ENCODE results near the gene TOX2. TPM values are rescaled to one million over a fixed set of nuclear protein-coding genes. Genes with fewer than 3 reads are reported as not detected.

The TOX2 gene
- total and polyA plus RNA-seq, 2 of the 4 experiments (the other 2 are of a cell fraction), result 1.3 to 17.5 TPM

DNA sequence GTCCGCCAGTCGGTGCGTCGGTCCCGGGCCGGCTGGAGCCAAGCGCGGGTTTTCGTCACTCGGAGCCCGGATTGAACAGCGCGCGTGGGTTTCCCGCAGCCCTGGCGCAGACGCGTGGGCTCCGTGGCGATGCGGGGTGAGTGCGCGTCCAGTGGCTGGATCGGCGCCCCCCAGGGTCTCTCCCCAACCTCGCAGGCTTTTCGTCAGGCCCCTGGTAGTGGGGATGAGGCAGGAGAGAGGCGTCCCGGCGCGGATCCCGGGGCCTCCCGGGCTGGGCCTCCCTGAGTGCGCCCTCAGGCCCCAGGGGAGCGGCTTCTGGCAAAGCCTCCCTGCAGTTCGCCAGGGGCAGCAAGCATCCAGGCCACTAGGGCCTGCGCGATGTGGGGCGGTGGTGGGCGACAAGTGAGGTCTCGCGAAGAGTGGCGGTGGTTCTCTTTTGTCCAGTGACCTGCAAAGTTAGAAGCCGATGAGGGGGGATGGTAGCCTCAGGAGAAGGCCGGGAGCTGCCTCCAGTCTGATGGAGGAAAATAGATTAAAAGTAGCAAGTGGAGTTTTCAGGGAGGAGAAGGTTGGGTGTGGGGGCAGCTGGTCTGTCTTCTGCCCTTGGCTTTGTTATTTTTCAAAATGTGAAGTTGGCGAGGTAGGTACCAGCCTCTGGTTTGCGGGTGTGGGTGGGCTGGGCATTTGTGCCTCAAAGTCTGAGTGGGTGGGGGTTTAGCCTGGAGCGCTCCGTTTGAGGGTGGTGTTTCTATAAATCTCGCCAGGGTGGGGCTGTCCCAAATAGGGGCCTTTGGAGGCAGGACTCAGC lies 1.6 kb downstream of the TOX2 start:
- Histone ChIP-seq H2BK5ac (ENCODE audit: low read depth, low read length, poor library complexity, severe bottlenecking) (peak overlapping the region; percentile 61), H3K9me3 (ENCODE audit: control insufficient read depth, insufficient read depth, low read length) (peaks cover 8% of the 10 kb centered on the region), H3K18ac (ENCODE audit: low read depth, low read length) (peak overlapping the region; percentile 49), H3K4me3 (ENCODE audit: insufficient read depth, low read depth, low read length) (peak overlapping the region; percentile 56), H3K4ac (ENCODE audit: low read depth, low read length) (peak overlapping the region; percentile 90), H2BK15ac (ENCODE audit: low read depth, low read length) (peak overlapping the region; percentile 12; the same call in 2 of the 3 replicates), H2AK9ac (replicated peaks; ENCODE audit: low read depth, low read length, poor library complexity) (peak overlapping the region; percentile 63), H3K4me1 (ENCODE audit: control insufficient read depth, insufficient read depth, low read length) (peaks cover 7% of the 10 kb centered on the region), H3K9ac (ENCODE audit: low read depth, low read length) (peak overlapping the region; percentile 64), H3K23ac (ENCODE audit: low read depth, low read length) (peak overlapping the region; percentile 97), H4K91ac (ENCODE audit: insufficient read depth, low read depth, low read length) (peak overlapping the region; percentile 84), H2BK20ac (ENCODE audit: low read depth, low read length) (peak overlapping the region; percentile 34; the same call in 1 of the 2 replicates), H2AFZ (replicated peaks; ENCODE audit: low read length, poor library complexity) (peak overlapping the region; percentile 86), H3K36me3 (ENCODE audit: control insufficient read depth, insufficient read depth, low read length) (no peaks in the 10 kb centered on the region), H3K4me2 (ENCODE audit: low read depth, low read length) (peak overlapping the region; percentile 89), H4K20me1 (ENCODE audit: insufficient read depth, low read length) (peaks cover 40% of the 10 kb centered on the region), H3K27ac (ENCODE audit: insufficient read depth, low read length) (peak overlapping the region; percentile 89), H3K56ac (ENCODE audit: extremely low read depth, insufficient read depth, low read length) (peak overlapping the region; percentile 71), H3K79me1 (ENCODE audit: low read depth in 1 of 2, low read length in 2 of 2) (peaks cover 31 to 59% of the 10 kb centered on the region in 2 experiments), H2BK120ac (ENCODE audit: low read depth, low read length) (peak overlapping the region; percentile 82), H3K14ac (replicated peaks; ENCODE audit: low read depth, low read length) (peak overlapping the region; percentile 90), H4K5ac (ENCODE audit: low read depth, low read length) (peak overlapping the region; percentile 59), H2AK5ac (ENCODE audit: low read depth, low read length) (peak overlapping the region; percentile 96), H3K9me1 (ENCODE audit: insufficient read depth, low read length) (peaks cover 22% of the 10 kb centered on the region), H4K8ac (ENCODE audit: low read depth in 2 of 2, low read length in 2 of 2) (peak overlapping the region; percentile 52 to 80), H3K27me3 (ENCODE audit: control insufficient read depth, insufficient read depth, low read length) (no peaks in the 10 kb centered on the region)
- ChIA-PET POLR2A (ENCODE audit: unreplicated experiment) (no interaction called here), CTCF (interaction anchor here (1.3 kb wide), 1 partner anchor 25 kb away, joined by 4 read pairs; no protein-coding TSS in a partner anchor)
- intact Hi-C loops (cut with micrococcal nuclease) (loop anchor here (2.0 to 5.0 kb wide), 2 partner anchors 23 to 164 kb away; no protein-coding TSS in a partner anchor), dilution Hi-C loops (cut with HindIII; ENCODE audit: low sequenced_read_pairs, unreplicated experiment) (no loop called here), in situ Hi-C loops (cut with MboI; ENCODE audit: low sequenced_read_pairs) (loop anchor here (10.0 kb wide), 1 partner anchor 161 kb away; no protein-coding TSS in a partner anchor)
- TF ChIP-seq MAZ (IDR thresholded peaks at IDR 0.05; ENCODE audit: borderline replicate concordance, low read depth, low read length) (peak; percentile 34; the same call in 1 of the 2 replicates), POLR2A (IDR thresholded peaks at IDR 0.05; ENCODE audit: low read depth, low read length) (no peak)
- ATAC-seq (ENCODE audit: low read depth) (peak; percentile 33), DNase-seq (no peak)
- 5% methylated on average over 17 of the region's 50 CpGs; no CpG with 5 or more reads in 1 of the 2 experiments for WGBS, 2 experiments (ENCODE audit: extremely low coverage in 2 of 2, insufficient read length in 1 of 2)
- BruUV-seq (replicated peaks), result no TSS peak

Data from IMR-90 (cell line).